AG08395 (cell line): Measurements from ENCODE around the gene NQO1.
A peak's percentile ranks its signal among the peaks of the same experiment; 100 is the strongest.

Experiments used
- DNase-seq: peaks from one replicate; pipeline ENCODE4 v3.0.0; 2012; ENCODE audit warnings: mixed read lengths, low spot score

NQO1 gene

DNA sequence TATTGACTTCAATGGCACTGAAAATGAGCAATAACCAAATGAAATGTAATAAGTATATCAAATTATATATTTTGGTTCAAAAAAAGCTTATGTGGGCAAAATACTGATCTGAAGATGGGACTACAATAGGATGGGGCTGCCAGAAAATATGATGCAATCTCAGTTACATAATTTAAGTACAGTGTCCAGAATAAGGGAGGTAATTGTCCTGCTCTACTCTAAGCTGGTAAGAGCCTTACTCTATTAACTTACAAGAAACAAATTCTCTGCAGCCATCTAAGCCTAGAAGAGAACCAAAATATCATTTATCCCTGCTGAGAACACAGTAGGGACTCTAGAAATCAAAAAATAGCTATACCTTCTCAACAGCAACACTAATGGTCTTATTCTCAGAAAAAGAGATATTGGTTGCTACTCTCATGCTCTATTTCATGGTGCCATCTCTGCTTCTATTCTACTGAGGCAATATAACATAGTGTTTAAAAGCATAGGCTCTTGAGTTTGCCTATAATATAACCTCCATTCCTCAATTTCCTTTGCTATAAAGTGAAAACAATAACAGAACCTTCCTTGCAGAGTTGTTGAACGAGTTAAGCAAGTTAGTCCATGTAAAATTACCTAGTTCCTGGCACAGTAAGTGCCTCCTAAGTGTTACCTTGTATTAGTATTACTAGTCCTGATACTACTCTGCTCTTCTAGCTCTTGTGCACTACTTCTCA, 19.9 kb downstream of the NQO1 start:
- peak; percentile 28 for DNase-seq

DNA sequence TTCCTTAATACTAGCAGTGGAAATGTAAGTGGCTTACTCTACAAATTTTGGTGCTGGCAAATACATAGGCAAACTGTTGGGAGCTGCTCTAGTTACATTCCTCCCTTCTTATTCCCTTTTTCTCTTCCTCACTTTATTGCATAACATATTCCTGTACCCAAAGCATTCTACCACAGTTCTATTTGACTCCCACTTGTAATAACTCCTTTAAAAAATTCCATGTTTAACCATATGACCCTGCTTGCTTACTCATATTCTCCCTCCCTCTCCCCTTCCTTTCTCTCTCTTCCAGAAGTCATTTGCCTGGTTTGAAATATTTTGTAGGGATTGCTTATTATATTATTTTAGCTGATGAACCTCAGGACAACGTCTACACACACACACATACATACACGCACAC, 22.7 kb downstream of the NQO1 start:
- no peak for DNase-seq

DNA sequence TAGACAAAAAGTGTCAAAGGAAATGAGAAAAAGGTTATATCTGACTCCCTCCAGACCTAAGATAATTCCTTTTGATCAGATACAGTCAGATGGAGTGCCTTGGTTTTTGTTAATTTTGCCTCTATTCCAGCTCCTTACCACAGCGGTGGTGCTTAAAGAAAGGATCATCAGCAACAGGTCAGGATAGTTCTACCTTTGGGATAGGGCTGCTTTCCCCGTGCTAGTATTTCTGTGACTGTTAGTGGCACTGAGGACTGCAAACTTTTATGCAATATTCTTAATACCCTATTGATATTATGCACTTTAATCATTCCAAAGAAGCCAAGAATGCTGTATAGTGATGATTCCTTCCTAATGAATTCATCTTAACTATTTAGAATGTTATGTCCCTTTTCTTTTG, 24.5 kb downstream of the NQO1 start:
- DNase-seq: no peak

DNA sequence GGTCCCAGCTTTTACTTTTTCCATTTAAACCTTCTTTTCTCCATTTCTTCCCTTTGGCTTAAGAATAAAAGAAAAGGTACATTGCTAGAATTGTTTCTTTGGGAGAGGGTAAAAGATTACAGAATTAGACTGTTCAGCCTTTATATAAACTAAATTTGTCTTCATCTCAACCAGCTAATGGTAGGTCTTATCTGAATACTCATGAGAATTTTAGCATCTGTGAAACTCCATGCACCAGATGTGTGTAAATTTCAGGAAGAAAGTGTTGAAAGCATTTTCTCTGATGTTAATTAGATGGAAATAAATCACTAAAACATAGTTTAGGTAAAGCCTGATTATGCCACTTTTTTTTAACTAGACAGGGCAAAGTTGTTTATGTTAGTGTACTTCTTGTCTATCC, 24.9 kb downstream of the NQO1 start:
- no peak for DNase-seq

DNA sequence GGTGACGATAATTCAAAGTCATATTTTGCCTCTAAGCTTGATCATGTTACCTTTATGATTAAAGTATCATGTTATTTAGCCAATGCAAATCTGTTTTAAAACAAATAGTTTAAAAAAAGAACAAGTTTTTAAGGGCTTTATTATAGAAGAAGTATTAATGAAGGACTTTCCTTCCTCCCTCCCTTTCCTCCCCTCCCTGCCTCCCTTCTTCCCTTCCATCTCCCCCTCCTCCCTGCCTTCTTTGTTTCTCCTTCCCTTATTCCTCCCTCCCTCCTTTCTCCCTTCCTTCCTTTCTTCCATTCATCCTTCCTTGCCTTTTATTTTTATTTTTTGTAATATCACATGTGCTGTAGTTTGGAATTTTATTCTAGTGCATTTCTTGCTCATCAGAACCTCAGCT, 26.4 kb downstream of the NQO1 start:
- DNase-seq: no peak

DNA sequence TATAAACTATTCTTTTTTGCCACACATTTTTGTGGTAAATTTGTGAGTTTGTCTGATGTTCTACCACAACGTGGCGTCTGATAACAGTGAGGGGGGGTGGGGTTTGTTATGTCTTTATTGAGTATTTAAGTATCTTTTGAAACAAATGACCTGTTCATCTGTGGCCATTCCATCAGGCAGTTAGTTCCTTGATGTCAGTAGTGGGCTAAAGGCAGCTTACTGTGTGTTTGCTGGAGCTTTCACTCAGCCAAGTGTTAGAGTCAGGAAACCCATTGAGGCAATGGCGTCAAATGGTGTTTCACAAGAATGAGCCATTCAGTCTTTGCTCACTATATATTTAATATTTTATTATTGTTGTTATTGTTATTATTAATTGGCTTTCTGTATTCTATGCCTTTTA, 28.0 kb downstream of the NQO1 start:
- DNase-seq: no peak

DNA sequence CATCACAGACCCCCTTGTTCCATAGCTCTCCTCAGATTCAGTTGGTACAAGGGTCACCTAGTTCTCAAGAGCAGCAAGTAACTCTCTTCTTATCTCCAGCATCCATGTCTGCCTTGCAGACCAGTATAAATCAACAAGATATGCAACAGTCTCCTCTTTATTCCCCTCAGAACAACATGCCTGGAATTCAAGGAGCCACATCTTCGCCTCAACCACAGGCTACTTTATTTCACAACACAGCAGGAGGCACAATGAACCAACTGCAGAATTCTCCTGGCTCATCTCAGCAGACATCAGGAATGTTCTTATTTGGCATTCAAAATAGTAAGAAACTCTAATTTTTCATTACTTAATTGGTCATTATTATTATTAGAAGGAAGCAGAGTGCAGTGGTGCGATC, 32.4 kb downstream of the NQO1 start:
- DNase-seq: no peak

DNA sequence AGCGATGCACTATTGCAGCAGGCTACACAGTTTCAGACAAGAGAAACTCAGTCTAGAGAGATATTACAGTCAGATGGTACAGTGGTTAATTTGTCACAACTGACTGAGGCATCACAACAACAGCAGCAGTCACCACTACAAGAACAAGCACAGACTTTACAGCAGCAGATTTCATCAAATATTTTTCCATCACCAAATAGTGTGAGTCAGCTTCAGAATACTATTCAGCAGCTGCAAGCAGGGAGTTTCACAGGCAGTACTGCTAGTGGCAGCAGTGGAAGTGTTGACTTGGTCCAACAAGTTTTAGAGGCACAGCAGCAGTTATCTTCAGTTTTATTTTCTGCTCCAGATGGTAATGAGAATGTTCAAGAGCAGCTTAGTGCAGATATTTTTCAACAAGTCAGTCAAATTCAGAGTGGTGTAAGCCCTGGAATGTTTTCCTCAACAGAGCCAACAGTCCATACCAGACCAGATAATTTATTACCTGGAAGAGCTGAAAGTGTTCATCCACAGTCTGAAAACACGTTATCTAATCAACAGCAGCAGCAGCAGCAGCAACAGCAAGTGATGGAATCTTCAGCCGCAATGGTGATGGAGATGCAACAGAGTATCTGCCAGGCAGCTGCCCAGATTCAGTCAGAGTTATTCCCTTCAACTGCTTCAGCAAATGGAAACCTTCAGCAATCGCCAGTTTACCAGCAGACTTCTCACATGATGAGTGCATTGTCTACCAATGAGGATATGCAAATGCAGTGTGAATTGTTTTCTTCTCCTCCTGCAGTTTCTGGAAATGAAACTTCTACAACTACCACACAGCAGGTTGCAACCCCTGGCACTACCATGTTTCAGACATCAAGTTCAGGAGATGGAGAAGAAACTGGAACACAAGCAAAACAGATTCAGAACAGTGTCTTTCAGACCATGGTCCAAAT, 34.1 kb downstream of the NQO1 start:
- peak; percentile 52 for DNase-seq

DNA sequence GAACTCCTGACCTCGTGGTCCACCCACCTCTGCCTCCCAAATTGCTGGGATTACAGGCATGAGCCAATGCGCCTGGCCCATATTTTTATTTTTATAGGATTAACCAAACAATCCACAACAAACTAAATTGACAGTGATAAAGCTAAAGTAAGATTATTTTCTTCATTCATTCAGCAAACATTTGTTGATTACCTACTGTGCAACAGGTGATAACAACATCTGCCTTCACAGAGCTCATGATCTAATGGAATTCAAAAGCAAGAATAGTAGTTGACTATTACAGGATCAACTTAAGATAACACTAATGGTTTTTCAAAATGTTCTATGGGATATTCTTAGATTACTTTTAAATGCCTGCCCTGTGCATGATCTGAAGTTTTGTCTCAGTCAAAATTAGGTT, 37.8 kb downstream of the NQO1 start:
- no peak for DNase-seq

DNA sequence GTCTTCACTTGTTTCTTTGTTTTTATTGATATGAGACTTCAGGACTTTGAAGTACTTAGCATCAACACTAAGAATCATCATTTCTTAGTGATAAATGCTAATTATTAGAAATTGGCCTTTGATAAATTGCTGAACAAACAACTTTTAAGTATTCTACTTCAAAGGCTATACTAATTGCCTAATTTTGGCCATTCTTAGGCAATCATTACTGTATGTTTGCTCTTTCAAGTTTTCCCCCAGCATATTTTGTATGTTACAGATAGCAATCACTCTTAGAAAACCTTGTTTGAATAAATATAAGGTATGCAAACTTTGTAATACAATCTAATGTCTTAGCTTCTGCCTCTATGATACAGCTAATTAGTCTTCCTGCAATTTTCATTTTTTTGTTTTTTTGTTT, 46.0 kb downstream of the NQO1 start:
- no peak for DNase-seq

DNA sequence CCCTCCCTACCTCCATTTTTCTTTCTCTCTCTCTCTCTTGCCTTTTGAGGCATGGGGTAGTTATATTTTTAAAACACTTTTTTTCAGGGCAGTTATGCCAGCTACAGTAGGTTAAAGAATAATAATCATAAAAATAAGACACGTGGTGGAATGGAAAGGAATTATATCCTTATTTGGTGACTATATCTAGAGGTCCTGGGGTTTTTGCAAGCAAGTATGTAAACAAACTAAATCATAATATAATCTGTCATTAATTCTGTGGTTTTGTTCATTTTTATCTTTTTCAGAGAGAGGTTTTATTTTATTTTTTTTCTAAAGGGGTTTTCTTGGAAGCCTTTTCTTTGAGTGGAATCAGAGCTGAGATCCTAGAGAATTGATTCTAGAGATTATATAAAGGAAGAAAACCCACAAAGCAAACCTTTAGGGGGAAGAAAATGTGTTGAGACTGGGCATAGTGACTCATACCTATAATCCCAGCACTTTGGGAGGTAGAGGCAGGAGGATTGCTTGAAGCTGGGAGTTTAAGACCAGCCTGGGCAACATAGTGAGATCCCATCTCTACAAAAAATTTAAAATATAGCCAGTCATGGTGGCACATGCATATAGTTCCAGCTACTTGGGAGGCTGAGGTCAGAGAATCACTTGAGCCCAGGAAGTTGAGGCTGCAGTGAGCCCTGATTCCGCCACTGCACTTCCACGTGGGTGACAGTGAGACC, 53.2 kb downstream of the NQO1 start:
- DNase-seq: no peak

DNA sequence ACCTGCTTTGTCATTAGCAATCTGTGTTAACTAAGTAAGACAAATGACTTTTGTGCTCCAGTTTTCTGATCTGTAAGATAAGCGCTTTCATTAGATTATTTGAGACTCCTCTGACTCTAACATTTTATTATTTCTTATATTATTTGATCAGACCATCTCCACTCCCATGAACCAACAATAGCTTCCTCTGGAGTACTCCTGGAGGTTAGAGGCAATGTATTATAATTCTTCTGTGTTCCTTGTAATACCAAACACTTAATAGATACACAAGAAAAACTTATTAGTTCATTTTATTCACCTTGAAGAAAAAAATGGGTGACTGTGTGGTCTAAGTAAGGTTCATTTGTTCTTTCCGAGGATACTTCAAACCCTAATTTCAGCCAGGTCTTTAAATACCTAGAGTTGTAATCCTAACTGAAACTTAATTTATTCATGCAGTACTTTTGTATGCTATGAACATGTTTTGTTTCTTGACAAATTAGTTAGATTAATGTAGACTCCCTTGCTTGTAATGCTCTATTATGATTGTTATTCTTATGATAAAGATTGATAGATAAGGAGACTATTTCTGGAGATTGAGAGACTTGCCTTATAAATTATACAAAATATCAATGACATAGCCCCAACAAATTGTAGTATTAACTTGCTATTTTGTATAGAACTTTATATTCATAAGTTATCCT, 53.9 kb downstream of the NQO1 start:
- DNase-seq: no peak

DNA sequence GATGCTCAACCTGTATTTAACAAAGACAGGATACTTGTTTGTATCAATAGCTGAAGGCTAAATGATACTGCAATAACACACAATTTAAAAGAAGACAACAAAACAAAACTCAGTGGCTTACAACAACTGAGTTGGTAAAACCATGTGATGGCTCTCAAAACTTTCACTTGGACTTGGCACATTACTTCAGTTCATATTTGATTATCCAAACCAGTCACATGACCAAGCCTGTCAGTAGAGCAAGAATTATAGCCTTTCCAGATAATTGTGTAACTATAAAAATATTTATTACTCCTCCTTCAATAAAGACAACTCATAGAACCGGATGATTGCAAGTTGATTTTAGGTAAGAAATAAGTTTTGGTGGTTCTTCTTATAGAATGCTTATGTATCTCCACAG, 56.8 kb downstream of the NQO1 start:
- DNase-seq: no peak

DNA sequence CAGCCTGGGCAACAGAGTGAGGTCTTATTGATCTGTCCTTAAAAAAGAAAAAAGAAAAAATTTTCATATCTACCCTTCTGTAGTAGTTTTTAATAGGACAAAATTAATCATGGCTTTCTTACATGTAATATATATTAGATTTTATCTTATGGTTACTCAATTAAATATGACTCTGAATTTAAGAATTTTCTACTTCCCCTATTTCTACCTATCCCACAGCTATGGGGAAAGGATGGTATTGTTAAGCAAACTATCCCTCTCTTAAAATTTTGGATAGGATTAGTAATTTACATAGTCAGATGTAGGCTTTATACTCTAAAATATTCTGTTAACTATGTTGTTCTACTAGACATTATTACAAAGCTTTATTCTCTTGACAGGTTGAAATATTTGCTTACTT, 62.5 kb downstream of the NQO1 start:
- DNase-seq: no peak

DNA sequence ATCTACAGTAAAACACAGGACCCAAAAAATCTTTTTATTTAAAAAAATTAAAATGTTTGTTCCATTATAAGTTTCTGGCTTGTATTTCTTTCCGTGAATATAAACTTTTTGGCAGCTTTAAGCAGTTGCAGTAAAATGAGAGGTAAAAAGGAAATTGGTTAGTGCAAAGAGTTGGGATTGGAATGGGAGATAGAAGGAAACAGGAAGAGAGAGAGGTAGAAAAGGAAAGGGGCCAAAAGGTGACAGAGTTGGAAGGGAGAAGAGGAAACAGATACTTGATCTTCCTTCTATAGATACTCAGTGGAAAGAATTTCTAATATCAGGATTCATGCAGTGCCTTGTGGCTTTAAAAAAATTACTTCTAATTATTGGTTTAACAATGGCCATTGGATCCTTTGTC, 63.5 kb downstream of the NQO1 start:
- DNase-seq: no peak

DNA sequence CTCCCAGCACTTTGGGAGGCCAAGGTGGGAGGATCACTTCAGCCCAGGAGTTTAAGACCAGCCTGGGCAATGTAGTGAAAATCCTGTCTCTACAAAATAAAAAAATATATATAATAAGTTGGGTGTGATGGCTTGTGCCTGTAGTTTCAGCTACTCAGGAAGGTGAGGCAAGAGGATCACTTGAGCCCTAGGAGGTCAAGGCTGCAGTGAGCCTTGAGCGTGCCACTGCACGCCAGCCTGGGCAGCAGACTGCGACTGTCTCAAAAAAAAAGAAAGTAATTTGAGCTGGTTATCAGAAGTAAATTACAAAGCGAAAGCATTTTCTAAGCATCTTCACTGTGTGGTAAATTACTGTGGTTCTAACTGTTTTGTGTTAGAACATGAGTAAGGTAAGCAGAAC, 66.2 kb downstream of the NQO1 start:
- no peak for DNase-seq
